MV-4-11 (cell line): ENCODE data around the gene HSPB2.

Source experiments
- DNase-seq: peaks from one replicate; lab custom pipeline; 2025; lab: John Stamatoyannopoulos, UW

Gene HSPB2

DNA sequence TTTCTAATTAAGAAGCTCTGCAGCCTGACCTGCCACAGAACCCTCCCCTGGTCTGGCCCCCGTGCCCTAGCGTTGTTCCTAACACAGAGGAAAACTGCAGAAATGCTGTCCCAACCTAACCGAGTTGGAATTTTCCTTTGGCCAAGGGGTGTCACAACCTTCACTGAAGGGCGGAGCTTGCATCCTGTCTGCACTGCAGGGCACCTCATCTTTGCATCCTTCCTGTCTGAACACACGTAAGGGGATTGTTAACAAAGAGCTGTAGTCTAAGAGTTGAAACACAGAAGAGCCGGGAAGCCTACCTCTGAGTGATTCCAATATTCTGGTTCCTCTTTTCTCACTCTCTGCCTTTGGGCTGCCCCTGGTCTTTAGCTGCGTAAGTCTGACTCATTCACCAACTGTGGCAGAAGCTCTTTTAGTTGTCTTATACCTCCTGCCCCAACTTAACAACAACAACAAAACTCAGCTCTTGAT is 26.2 kb downstream of the HSPB2 start:
- peak; percentile 93 for DNase-seq

DNA sequence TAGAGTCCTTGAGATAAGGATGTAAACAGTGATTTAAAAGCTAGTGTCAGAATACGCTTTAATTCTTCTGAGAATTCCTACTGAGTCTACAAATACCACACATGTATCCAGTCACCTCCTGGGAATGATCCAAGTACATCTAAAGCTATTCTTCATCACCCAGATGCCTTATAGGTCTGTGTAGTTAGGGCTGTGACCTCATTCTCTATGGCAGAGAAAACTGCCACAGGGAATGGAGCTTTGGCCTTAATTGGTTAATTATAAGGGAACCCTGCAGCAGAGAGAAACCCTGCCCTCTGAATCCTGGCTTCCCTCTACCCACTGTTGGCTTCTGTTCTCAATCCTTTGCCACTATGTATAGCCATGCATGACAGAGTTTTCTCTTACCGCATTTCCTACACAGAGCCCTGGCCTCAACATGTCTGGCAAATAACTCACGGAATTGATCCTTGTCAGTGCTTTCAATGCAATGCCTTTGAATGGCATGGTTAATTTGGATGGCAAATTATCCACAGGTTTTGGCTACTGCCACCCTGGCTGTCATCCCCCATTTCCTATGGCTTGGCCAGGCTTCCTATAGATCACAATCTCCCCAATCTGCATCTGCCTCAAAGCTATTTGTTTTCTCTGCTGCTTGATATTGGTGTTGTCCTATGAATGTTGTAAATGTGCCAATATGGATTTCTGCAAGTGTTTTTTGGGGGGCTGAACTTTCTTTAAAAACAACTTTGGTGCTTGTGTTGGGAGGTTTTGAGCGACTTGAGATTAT is 27.5 kb downstream of the HSPB2 start:
- no peak for DNase-seq

DNA sequence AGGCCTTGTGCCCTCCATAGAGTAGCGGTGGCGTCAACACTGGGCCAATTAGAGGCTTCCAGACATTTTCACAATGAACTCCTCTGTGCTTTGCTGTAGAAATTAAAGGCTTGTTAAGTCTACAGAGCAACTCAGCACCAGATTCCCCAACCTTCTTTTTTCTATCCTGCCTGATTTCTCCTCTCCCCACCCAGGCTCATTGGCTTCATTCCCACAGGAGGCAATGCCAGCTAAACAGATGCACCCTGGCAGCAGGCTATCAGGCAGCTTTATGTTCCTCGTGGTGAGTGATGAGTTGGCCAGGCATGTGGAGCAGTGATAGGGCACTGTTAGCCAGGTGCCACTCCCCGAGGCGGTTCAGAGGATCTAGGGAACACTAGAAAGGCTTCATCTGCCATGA is 29.4 kb downstream of the HSPB2 start:
- DNase-seq, result peak; percentile 14

DNA sequence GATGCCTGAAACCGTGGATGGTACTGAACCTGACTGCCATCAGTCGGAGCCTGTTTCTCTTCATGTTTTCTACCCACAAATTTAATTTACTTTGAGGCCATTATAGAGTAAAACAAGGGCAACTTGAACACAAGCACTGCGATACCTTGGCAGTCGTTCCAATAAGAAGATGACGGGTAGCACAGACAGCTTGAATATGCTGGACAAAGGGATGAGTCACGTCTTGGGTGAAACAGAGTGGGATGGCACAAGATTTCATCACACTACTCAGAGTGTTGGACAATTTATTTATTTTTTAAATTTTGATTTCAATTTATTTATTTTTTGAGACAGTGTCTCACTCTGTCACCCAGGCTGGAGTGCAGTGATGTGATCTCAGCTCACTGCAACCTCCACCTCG is 30.3 kb downstream of the HSPB2 start:
- no peak for DNase-seq

DNA sequence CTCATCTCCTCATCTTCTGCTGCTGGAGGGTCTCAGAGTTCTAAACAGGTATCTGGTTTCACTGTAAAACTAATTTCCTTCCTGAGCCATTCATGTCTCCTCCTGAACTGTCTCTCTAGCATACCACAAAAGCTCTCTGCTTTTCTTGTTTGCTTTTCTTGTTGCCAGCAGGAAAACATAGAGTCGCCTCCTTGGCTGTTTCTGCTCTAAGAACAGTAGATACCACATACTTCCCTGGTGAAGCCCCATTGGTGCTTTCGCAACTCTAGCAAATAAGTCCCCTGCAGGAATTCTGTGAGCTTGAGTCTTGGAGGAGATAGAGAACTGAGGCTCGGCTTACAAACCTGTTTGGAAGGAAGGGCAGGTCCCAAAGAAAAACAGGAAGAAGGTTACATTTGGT is 31.6 kb downstream of the HSPB2 start:
- peak; percentile 19 for DNase-seq

DNA sequence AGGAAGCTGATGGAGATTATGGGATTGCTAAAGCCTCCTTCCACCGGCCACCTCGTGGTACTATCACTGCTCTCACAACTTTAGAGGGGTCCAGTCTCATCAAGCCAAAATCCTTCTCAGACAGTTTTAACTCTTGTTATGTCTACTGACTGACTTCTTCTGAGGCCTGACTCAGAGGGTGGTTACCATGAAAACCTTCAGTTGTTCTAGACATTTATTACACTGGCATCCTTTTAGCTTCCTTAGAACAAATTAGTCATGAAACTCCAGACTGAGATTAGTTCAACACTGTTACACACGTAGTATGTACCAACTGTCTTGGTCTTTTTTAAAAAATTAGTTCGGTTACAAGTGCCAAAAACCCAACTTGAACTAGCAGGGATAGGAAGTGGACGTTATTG is 32.1 kb downstream of the HSPB2 start:
- peak; percentile 32 for DNase-seq

DNA sequence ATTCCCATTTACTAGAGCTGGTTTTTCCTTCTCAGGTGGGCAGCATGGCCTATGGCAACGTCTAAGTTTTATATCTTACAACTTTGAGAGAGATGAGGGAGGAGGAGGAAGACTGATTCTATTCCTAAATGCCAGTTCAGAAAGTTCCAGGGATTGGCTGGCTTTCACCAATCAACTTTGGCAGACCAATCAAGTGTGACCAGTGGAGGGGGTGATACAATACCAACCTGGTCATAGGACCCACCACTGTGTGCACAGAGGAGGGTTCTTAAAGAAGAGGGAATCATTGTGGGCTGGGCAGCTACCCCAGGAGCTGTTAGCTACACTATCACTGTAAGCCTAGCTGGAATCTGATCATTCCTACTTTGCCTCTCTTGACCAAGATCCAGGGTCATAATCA is 32.7 kb downstream of the HSPB2 start:
- DNase-seq, result no peak

DNA sequence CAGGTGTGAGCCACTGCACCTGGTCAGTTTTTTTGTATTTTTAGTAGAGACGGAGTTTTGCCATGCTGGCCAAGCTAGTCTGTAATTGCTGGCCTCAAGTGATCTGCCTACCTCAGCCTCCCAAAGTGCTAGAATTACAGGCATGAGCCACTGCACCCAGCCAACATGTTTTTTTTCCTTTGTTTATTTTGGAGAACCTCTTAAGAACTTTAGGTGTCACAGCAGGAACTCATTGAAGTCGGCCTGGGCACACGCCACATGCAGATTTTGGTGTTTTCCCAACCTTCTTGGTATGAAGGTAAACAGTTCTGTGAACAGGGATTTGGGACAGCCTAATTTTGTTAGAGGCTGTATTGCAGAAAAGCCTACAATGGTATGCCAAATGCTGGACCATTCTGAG is 34.0 kb downstream of the HSPB2 start:
- DNase-seq, result no peak

DNA sequence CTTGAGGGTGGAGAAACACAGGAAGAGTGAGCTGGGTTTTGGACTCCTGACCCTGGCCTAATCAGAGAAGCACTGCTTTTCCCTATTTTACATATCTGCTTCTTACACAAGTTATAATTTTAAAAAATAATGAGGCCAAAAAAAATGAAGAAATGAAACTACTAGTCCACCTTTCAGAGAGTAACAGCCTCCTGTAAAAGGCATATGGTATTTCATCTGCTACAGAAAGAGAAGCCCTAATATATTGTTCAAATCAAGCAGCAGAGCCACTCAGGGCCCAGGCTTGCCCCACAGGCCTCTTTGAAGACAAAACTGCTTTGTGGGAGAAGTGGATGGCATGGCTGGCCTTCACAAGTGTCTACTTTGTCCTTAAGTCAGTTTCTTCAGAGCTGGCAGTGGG is 34.6 kb downstream of the HSPB2 start:
- peak; percentile 15 for DNase-seq

DNA sequence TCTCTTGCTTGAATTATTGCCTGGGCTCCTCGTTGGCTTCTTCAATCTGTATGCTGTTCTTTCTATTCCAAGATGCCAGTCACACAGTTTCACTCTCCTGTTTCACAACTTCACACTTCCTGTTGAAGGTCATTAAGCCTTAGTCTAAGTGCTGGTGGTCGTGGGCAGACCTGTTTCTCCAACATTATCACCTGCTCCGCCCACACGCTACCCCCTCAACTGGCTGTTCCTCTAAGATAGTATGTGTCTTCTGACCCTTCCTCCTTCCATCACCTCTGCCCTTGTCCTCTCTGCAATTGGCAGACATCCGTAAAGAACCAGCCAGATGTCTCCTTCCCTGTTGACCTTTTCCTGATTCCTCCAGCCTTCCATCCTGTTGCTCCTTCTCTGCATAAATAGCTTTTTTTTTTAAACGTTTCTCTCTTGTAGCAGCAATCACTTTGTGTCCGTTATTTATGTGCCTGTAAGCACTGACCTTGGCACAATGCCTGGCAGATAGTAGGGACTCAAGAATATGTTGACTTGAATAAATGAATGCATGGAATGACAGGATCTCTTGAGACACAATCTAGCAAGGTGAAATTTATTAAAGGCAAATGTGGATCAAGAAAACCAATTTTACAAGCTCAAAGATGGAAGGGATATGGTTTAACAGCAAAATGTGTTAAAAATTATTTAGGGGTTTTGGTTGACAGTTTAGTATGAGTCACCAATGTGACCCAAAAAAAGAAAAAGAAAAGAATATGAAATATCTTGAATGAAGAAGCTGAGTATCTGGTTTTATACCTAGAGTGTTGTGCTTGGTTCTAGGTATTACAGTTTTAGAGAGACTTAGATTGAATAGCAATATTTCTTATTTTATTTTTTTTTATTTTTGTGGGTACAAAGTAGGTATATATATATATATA is 37.2 kb downstream of the HSPB2 start:
- peak; percentile 66 for DNase-seq

DNA sequence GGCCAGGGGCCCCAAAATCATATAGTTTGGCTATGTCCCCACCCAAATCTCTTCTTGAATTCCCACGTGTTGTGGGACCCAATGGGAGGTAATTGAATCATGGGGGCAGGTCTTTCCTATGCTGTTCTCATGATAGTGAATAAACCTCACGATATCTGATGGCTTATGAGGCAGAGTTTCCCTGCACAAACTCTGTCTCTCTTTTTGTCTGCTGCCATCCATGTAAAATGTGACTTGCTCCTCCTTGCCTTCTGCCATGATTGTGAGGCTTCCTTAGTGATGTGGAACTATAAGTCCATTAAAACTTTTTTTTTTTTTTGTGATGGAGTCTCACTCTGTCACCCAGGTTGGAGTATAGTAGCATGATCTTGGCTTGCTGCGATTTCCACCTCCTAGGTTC is 39.0 kb downstream of the HSPB2 start:
- no peak for DNase-seq

DNA sequence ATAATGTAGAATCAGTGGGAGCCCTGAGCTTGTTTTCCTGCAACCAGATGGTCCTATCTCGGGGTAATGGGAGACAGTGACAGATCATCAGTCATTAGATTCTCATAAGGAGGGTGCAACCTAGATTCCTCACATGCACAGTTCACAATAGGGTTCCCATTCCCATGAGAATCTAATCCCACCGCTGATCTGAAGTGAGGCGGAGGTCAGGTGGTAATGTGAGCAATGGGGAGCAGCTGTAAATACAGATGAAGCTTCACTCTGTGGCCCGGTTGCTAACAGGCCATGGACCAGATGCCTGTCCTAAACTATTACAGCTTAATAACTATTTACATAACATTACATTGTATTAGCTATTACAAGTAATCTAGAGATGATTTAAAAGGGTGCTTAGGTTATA is 41.6 kb downstream of the HSPB2 start:
- DNase-seq, result no peak

DNA sequence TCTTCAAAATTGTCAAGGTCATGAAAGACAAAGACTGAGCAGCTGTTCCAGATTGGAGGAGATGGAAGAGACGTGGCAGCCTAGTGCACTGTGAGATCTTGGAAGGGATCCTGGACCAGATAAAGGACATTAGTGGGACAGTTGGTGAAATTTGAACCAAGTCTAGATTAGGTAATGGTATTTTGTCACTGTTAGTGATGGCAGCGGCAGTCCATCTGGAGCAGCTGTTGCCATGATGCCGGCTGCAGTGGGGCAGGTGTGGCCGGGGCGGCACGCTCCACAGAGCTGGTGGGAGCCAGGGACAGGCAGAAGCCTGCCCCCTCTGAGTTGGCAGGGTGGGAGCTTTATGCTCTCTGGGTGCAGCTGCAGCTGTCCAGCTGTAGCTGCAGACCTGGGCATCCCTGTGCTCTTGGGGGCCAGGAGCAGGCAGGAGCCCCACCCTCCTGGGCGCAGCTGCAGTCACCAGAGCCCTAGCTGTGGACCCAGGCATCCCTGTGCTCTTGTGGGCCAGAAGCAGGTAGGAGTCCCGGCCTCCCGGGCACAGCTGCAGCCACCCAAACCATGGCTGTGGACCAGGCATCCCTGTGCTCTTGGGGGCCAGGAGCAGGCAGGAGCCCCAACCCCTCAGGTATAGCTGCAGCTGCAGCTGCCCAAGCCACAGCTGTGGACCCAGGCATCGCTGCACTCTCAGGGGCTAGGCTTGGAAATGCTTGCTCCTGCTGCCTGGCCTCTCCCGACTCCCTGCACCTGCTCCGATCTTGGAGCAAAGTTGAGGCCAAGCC is 45.3 kb downstream of the HSPB2 start:
- no peak for DNase-seq

DNA sequence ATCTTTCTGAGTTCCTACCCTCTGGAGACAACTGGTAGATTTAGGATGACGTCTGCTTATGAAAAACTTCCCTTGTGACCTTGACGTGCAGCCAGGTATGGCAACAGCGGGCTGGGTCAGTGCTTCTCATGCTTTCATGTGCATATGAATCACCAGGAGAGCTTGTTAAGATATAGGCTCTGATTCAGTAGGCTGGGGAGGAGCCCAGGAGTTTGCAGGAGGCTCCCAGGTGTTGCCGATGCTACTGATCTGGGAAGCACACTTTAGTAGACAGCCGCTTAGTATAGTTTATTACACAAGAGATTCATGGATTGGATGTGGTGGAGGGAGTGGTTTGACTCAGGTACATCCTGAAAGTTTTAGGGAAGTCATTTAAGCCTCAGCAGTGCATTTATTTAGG is 48.4 kb downstream of the HSPB2 start:
- DNase-seq, result no peak

DNA sequence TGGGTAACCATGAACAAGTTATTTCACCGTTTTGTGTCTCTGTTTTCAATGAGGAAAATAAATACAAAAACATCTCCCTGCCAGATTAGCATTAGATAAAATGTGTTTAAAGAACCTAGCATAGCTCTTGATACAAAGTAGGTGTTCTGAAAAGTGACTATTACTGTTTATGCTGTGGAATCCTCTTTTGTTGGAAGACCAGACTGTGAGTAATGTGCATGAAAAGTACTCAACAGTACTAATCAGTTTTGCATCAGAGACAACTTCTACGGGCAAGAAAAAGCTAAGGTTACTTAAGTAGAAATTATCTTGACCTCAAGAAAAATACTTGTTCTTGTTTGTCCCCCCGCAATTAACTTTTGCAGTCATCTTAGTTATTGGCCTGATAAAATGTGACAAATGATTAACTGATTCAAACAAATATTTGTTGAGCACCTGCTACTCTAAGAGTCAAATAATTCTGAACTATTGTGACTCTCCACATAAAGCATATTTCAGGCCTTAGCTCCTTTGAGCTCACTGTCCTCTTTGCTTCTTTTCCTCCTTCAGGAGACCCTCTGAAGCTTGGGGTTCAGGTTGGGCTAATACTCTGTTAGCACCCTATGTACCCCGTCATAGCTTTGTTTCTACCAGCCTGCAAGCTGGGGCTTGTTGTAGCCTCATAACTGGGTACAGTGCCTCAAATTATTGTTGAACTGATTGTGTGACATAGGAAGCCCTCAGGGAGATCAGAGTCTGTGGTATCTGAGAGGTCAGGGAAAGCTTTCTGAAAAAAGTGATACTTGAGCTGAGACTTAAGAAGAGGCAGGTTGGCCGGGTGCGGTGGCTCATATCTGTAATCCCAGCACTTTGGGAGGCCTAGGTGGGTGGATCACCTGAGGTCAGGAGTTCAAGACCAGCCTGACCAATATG is 49.1 kb downstream of the HSPB2 start:
- DNase-seq, result no peak
